CD4-positive, alpha-beta T cell treated with Interferon alpha-2 for 1 hour (primary cell): ENCODE data around the gene WDR45B.
"Not testable (repeated sequence)": the region's sequence is repeated elsewhere in the genome, so short reads cannot be mapped to it uniquely, and the experiment has no call there.

Source experiments
- DNase-seq, 2 donors: peaks; one replicate each; pipeline ENCODE4 v3.0.0-alpha.2; 2020 to 2022

The WDR45B gene

GRCh38 chr17:82655523-82655922, 7.3 kb upstream of the WDR45B start:
- no peak for DNase-seq

- no peak for DNase-seq
Measured at GRCh38 chr17:82655038-82655479, 6.8 kb upstream of the WDR45B start.

- not testable (repeated sequence) for DNase-seq
Measured at GRCh38 chr17:82654611-82655010, 6.4 kb upstream of the WDR45B start.

- DNase-seq, result no peak
Measured at GRCh38 chr17:82653651-82654528, 5.6 kb upstream of the WDR45B start.

GRCh38 chr17:82650723-82651122, 2.5 kb upstream of the WDR45B start:
- DNase-seq, result no peak

- DNase-seq, result no peak
Measured at GRCh38 chr17:82649501-82650261, 1.4 kb upstream of the WDR45B start.

- DNase-seq, result no peak
Measured at GRCh38 chr17:82648742-82649331, 593 bp upstream of the WDR45B start.

GRCh38 chr17:82647593-82648164, 565 bp downstream of the WDR45B start:
- peak; percentile 13 to 59 for DNase-seq

GRCh38 chr17:82645516-82645915, 2.7 kb downstream of the WDR45B start:
- no peak for DNase-seq

GRCh38 chr17:82644148-82644547, 4.1 kb downstream of the WDR45B start:
- no peak for DNase-seq

GRCh38 chr17:82642022-82642421, 6.2 kb downstream of the WDR45B start:
- no peak for DNase-seq

- DNase-seq, result no peak
Measured at GRCh38 chr17:82640036-82640435, 8.2 kb downstream of the WDR45B start.

- DNase-seq, result no peak
Measured at GRCh38 chr17:82639628-82640027, 8.6 kb downstream of the WDR45B start.

- DNase-seq, result no peak
Measured at GRCh38 chr17:82638183-82638773, 10.0 kb downstream of the WDR45B start.

GRCh38 chr17:82636626-82637598, 11.3 kb downstream of the WDR45B start:
- DNase-seq, result no peak

- DNase-seq, result no peak
Measured at GRCh38 chr17:82633343-82633742, 14.9 kb downstream of the WDR45B start.

- DNase-seq, result no peak
Measured at GRCh38 chr17:82632451-82632850, 15.8 kb downstream of the WDR45B start.

GRCh38 chr17:82631544-82631943, 16.7 kb downstream of the WDR45B start:
- DNase-seq, result no peak

GRCh38 chr17:82630212-82630611, 18.0 kb downstream of the WDR45B start:
- DNase-seq, result no peak

GRCh38 chr17:82629748-82630147, 18.5 kb downstream of the WDR45B start:
- DNase-seq, result no peak

- DNase-seq, result no peak
Measured at GRCh38 chr17:82627405-82627804, 20.8 kb downstream of the WDR45B start.

GRCh38 chr17:82623707-82624106, 24.5 kb downstream of the WDR45B start:
- no peak for DNase-seq
